ENCODE measurements around the gene SEPTIN12.

The SEPTIN12 gene

DNA sequence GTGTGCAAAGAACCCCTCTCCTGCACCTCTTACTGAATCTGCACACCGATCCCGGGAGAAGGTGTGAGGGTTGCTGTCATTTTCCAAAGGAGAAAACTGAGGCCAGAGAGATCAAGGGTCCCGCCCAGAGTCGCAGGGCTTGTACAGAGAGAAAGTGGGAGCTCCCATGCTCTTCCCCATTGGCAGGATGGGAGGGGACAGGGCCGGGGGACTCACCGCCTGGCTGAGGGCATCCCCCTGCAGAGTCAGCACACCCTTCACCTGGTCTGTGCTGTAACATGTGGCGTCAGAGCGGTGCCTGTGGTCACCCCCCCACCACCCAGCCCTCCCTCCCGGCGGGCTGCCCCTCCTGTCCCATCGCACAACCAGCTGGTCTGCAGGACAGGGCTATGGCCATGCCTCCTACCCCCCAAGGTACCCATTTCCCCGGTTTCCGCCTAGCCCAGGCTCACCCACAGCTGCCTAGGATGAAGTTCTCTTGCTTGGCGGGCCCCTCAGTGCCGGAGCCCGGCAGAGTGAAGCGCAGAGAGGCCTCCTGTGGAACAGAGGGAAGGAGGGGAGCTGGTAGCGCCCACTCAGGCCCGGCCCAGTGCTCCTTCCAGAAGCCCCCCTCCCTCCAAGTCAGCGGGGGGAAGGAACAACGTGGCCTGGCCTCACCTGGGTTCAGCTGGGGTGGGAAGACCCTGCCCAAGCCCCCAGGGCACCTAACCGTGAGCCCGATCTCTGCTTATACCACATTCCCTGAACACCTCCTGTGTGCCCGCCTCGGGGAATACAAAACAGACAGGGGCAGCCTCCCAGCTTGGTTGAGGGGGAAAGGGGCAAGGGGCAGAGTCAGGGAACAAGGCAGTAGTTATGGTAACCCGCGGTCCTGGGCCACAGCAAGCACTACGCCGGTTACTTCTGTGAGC, 13.2 kb upstream of the SEPTIN12 start:
- Histone ChIP-seq H3K27ac (ENCODE audit: poor library complexity, severe bottlenecking) (peak overlapping the region; percentile 78), H3K4me3 (ENCODE audit: severe bottlenecking) (peak overlapping the region; percentile 54), H3K4me1 (ENCODE audit: insufficient read depth, poor library complexity, severe bottlenecking) (peaks cover 9% of the 10 kb centered on the region), H3K9me3 (ENCODE audit: severe bottlenecking) (no peaks in the 10 kb centered on the region), H3K27me3 (ENCODE audit: insufficient read depth, poor library complexity, severe bottlenecking) (no peaks in the 10 kb centered on the region), H3K36me3 (ENCODE audit: low read depth) (peaks cover 10% of the 10 kb centered on the region; the same call in 1 of the 2 replicates)
- no peak for ATAC-seq (ENCODE audit: low read depth)
- TF ChIP-seq CTCF (IDR thresholded peaks at IDR 0.05; ENCODE audit: poor library complexity, severe bottlenecking), result no peak
- DNase-seq (ENCODE audit: low spot score), result no peak

GRCh38 chr16:4800290-4801041, 12.3 kb upstream of the SEPTIN12 start:
- no peak for DNase-seq (ENCODE audit: low spot score)
- no peaks in the 10 kb centered on the region for H3K9me3 ChIP-seq (ENCODE audit: severe bottlenecking)
- peak; percentile 4; the same call in 1 of the 3 replicates for ATAC-seq (ENCODE audit: low read depth)

GRCh38 chr16:4799171-4799855, 11.2 kb upstream of the SEPTIN12 start:
- DNase-seq (ENCODE audit: low spot score), result no peak
- H3K4me3 ChIP-seq (ENCODE audit: severe bottlenecking), result no peak overlapping the region
- H3K4me1 ChIP-seq (ENCODE audit: insufficient read depth, poor library complexity, severe bottlenecking), result peaks cover 9% of the 10 kb centered on the region
- H3K27ac ChIP-seq (ENCODE audit: poor library complexity, severe bottlenecking), result peak overlapping the region; percentile 78
- no peaks in the 10 kb centered on the region for H3K9me3 ChIP-seq (ENCODE audit: severe bottlenecking)
- no peaks in the 10 kb centered on the region for H3K27me3 ChIP-seq (ENCODE audit: insufficient read depth, poor library complexity, severe bottlenecking)
- no peak for ATAC-seq (ENCODE audit: low read depth)
- no peak for TF ChIP-seq CTCF (IDR thresholded peaks at IDR 0.05; ENCODE audit: poor library complexity, severe bottlenecking)
- no peaks in the 10 kb centered on the region for H3K36me3 ChIP-seq (ENCODE audit: low read depth)

More at GRCh38 chr16:4800290-4801041, 12.3 kb upstream of the SEPTIN12 start:
- TF ChIP-seq CTCF (IDR thresholded peaks at IDR 0.05; ENCODE audit: poor library complexity, severe bottlenecking), result no peak
- Histone ChIP-seq H3K27ac (ENCODE audit: poor library complexity, severe bottlenecking) (peak overlapping the region; percentile 78), H3K36me3 (ENCODE audit: low read depth) (peaks cover 3% of the 10 kb centered on the region; the same call in 1 of the 2 replicates), H3K27me3 (ENCODE audit: insufficient read depth, poor library complexity, severe bottlenecking) (no peaks in the 10 kb centered on the region), H3K4me3 (ENCODE audit: severe bottlenecking) (peak overlapping the region; percentile 10), H3K4me1 (ENCODE audit: insufficient read depth, poor library complexity, severe bottlenecking) (peaks cover 9% of the 10 kb centered on the region)

DNA sequence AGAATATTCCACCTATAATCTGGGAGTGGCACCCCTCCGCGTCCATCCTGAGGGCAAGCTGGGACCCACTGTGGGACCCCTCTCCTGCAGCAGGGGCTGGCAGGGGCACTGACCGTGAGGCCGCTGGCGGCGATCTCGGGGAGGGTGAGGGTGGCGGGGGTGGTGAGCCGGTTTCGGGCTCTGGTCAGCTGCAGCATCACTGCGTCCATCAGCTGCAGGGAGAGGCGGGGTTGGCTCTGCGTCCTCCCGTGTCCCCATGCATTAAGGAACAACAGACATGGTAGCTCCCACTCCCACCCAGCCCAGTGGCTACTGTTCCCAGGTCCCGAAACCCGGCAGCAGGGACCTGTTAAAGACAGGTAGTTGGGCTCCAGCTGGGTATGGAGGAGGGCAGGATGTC, 10.3 kb upstream of the SEPTIN12 start:
- Histone ChIP-seq H3K4me1 (ENCODE audit: insufficient read depth, poor library complexity, severe bottlenecking) (peaks cover 9% of the 10 kb centered on the region), H3K4me3 (ENCODE audit: severe bottlenecking) (no peak overlapping the region), H3K27ac (ENCODE audit: poor library complexity, severe bottlenecking) (no peak overlapping the region), H3K9me3 (ENCODE audit: severe bottlenecking) (no peaks in the 10 kb centered on the region), H3K27me3 (ENCODE audit: insufficient read depth, poor library complexity, severe bottlenecking) (no peaks in the 10 kb centered on the region), H3K36me3 (ENCODE audit: low read depth) (no peaks in the 10 kb centered on the region)
- no peak for TF ChIP-seq CTCF (IDR thresholded peaks at IDR 0.05; ENCODE audit: poor library complexity, severe bottlenecking)
- DNase-seq (ENCODE audit: low spot score) (no peak), ATAC-seq (ENCODE audit: low read depth) (no peak)
